Stimulated activated naive CD4-positive, alpha-beta T cell treated with Interleukin-2 at 50 U/mL for 16 hours (primary cell): ENCODE results near the gene SLC22A9.
"Not testable (repeated sequence)": the region's sequence is repeated elsewhere in the genome, so short reads cannot be mapped to it uniquely, and the experiment has no call there.

Experiments
- DNase-seq: peaks from one replicate; lab custom pipeline; 2025; lab: John Stamatoyannopoulos, UW

The SLC22A9 gene

GRCh38 chr11:63369165-63369970, at the start of gene SLC22A9:
Gene SLC22A9 (plus strand): TSS chr11:63369785. CDS start chr11:63370057, 272 bp downstream.
- DNase-seq, result no peak

- no peak for DNase-seq
Measured at GRCh38 chr11:63321723-63322122, 47.9 kb upstream of the SLC22A9 start.

- not testable (repeated sequence) for DNase-seq
Measured at GRCh38 chr11:63335089-63335488, 34.5 kb upstream of the SLC22A9 start.

- DNase-seq, result no peak
Measured at GRCh38 chr11:63337070-63337469, 32.5 kb upstream of the SLC22A9 start.

GRCh38 chr11:63343130-63343529, 26.5 kb upstream of the SLC22A9 start:
- DNase-seq, result no peak

GRCh38 chr11:63352144-63352543, 17.4 kb upstream of the SLC22A9 start:
- DNase-seq, result no peak

GRCh38 chr11:63362196-63362793, 7.3 kb upstream of the SLC22A9 start:
- DNase-seq, result no peak

GRCh38 chr11:63369971-63370588, 495 bp downstream of the SLC22A9 start:
- no peak for DNase-seq

- no peak for DNase-seq
Measured at GRCh38 chr11:63371396-63371795, 1.8 kb downstream of the SLC22A9 start.

- no peak for DNase-seq
Measured at GRCh38 chr11:63375434-63375833, 5.8 kb downstream of the SLC22A9 start.

- no peak for DNase-seq
Measured at GRCh38 chr11:63380130-63380529, 10.5 kb downstream of the SLC22A9 start.

- DNase-seq, result no peak
Measured at GRCh38 chr11:63395697-63396096, 26.1 kb downstream of the SLC22A9 start.

GRCh38 chr11:63404161-63404935, 34.8 kb downstream of the SLC22A9 start:
- DNase-seq, result no peak

GRCh38 chr11:63405114-63405513, 35.5 kb downstream of the SLC22A9 start:
- DNase-seq, result no peak

- DNase-seq, result no peak
Measured at GRCh38 chr11:63406458-63406857, 36.9 kb downstream of the SLC22A9 start.

GRCh38 chr11:63417174-63417852, 47.7 kb downstream of the SLC22A9 start:
- no peak for DNase-seq

- no peak for DNase-seq
Measured at GRCh38 chr11:63427971-63428508, 58.5 kb downstream of the SLC22A9 start.

- DNase-seq, result not testable (repeated sequence)
Measured at GRCh38 chr11:63430731-63431130, 61.1 kb downstream of the SLC22A9 start.

- not testable (repeated sequence) for DNase-seq
Measured at GRCh38 chr11:63435351-63435750, 65.8 kb downstream of the SLC22A9 start.

- not testable (repeated sequence) for DNase-seq
Measured at GRCh38 chr11:63435831-63436230, 66.2 kb downstream of the SLC22A9 start.

- DNase-seq, result no peak
Measured at GRCh38 chr11:63443714-63444113, 74.1 kb downstream of the SLC22A9 start.
